SIG-M5 treated with dmso at 0.1 percent for 504 hours (cell line): ENCODE measurements around the gene RABGAP1L.
"Not testable (repeated sequence)": the region's sequence is repeated elsewhere in the genome, so short reads cannot be mapped to it uniquely, and the experiment has no call there.

Experiments used
- DNase-seq: peaks from one replicate; lab custom pipeline; 2025; ENCODE audit not compliant: unreplicated experiment; lab: John Stamatoyannopoulos, UW

RABGAP1L gene

GRCh38 chr1:174238845-174239501, 79.7 kb downstream of the RABGAP1L start:
- not testable (repeated sequence) for DNase-seq

DNA sequence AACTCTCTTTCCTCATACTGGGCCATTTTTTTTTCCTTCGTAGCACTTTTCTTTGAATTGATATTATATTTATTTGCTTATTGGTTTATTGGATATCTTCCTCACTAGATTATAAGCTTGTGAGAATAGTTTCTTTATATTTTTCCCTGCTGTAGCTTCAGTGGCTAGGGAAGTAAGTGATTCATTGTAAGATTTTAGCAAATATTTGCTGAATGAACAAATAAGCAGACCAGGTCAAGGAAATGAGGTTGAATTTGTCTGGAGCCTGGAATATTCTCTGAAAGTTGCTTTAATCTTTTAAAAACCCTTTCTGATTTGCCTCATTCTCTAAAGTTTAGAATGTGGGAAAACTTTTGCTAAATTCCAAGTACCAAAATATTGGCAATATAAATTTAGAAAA, 80.2 kb downstream of the RABGAP1L start:
- DNase-seq: no peak

- DNase-seq: no peak
These were observed 83.5 kb downstream of the RABGAP1L start for GRCh38 chr1:174242856-174243255.

DNA sequence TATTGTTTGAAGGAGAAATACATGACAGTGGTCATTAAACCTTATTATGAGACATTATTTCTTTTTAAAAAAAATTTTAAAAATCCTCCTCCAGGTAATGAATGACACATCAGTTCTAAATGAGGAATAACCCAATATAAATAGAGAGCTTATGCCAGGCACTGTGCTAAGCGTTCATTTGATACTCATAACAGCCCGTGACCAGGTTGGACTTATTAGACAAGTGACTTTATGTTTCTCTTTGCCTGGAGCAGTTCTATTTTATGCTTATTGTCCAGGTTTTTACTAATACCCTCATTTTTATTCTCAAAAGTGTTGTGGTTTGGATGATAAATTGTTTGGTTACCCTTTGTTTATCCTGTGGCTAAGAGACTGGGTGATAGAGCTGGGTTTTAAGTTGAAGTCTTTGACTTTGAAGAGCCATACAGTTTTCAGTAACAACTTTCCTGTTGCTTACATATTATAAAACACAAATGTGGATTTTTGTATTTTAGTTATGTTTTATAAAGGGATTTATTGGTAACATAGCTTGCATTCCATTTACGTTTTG, 84.2 kb downstream of the RABGAP1L start:
- DNase-seq: no peak

- DNase-seq: no peak
These were observed 84.7 kb downstream of the RABGAP1L start for GRCh38 chr1:174244017-174244416.

DNA sequence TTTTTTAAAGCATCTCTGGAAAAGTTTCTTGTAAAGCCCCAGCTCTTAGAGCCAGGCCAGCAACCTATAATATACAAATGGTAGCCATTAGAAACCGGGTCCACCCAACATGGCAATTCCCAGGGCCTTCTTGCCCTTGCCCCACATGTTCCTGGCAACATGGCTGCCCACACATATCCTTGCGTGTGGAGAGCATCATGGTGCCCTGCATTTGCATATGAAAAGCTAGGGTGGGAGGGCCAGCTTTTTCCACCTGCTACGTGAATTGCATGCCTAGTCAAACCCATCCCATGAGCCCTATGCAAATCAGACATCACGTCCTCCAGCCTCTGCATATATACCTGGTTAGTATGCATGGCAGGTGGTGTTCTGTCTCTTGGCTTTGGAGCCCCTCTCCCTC, 88.2 kb downstream of the RABGAP1L start:
- no peak for DNase-seq

DNA sequence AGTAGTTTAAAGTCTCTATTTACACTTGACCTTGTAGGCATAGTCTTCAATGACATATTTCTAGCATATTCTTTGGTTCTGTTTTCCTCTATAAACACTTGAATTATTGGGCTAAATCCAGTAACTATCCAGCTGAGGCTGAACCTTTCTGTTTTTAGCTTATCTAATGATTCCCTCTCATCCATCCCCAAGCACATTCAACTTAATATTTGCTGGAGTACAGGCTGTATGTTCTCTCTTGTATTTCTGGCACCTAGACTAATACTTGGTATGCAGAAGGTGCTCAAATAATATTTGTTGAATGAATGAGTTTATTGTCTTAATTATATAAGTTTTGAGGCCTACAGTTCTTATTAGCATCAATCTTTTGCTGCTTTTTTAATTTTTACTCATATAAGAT, 88.7 kb downstream of the RABGAP1L start:
- no peak for DNase-seq

- DNase-seq: not testable (repeated sequence)
These were observed 97.1 kb downstream of the RABGAP1L start for GRCh38 chr1:174256386-174256785.

- peak; percentile 59 for DNase-seq
These were observed 98.8 kb downstream of the RABGAP1L start for GRCh38 chr1:174258148-174258550.

GRCh38 chr1:174262349-174263241, 103.3 kb downstream of the RABGAP1L start:
- peak; percentile 62 for DNase-seq

- peak; percentile 9 for DNase-seq
These were observed 106.0 kb downstream of the RABGAP1L start for GRCh38 chr1:174265282-174265681.

- DNase-seq: no peak
These were observed 107.2 kb downstream of the RABGAP1L start for GRCh38 chr1:174266476-174266875.

- DNase-seq: no peak
These were observed 107.8 kb downstream of the RABGAP1L start for GRCh38 chr1:174266991-174267612.

- DNase-seq: no peak
These were observed 110.8 kb downstream of the RABGAP1L start for GRCh38 chr1:174269989-174270651.

GRCh38 chr1:174273190-174273589, 113.9 kb downstream of the RABGAP1L start:
- no peak for DNase-seq

- no peak for DNase-seq
These were observed 114.5 kb downstream of the RABGAP1L start for GRCh38 chr1:174273776-174274175.

DNA sequence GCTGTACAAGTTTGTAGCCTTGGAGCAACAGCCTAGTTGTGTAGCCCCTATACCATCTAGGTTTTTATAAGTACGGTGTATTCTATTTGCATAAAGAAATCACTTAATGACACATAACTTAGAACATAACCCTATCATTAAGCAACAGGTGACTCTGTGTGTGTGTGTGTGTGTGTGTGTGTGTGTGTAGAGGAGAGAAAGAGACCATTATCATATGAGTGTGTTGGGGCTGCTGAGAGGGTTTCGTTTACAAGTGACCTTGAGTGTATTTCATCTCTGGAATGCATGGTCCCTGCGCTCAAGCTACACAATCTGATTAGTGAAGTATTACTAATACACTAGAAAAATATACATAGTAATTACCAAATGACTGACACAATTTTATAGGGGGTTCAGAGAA, 115.1 kb downstream of the RABGAP1L start:
- no peak for DNase-seq

DNA sequence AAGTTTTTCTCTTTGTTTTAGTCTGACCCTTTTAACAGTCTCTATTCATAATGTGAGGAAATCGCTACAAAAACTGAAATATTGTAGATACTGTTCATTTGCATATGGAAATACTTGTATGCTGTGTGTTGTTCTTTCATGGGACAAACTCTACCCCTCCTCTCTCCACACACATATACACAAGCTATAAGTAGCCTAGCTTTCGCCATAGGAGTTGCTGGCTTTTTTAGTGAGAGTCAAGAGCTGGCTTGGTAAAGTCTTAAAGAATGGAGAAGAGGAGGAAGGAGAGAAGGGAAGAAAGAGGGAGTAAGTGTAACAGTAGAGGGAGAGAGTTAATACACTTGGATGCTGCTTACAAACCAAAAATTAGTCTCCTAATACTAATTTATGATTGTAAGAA, 115.6 kb downstream of the RABGAP1L start:
- DNase-seq: no peak

DNA sequence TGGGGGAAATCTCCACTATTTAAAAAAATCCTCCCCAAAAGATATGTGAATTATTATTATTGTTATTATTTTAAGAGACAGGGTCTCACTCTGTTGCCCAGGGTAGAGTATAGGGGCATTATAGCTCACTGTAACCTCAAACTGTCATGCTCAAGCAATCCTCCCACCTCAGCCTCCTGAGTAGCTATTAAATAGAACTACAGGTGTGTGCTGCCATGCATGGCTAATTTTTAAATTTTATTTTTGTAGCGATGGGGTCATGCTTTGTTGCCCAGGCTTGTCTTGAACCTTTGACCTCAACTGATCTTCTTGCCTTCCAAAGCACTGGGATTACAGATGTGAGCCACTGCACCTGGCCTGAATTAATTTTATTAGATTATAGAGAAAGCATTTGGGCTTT, 116.8 kb downstream of the RABGAP1L start:
- DNase-seq: no peak

GRCh38 chr1:174284052-174284451, 124.7 kb downstream of the RABGAP1L start:
- no peak for DNase-seq

- DNase-seq: no peak
These were observed 126.7 kb downstream of the RABGAP1L start for GRCh38 chr1:174286042-174286441.
